GM13977 (cell line): Measurements from ENCODE around the gene METTL22.

Source experiments
- DNase-seq: peaks from one replicate; pipeline ENCODE4 v3.0.0; 2012; ENCODE audit warnings: low spot score
- CTCF ChIP-seq: IDR thresholded peaks from 2 replicates; pipeline ENCODE4 v1.5.1; 2012; ENCODE audit warnings: mild to moderate bottlenecking, control low read depth; ENCODE audit not compliant: insufficient read depth; ENCODE audit errors: extremely low read depth, missing control alignments
- in situ Hi-C: fragments of 300-500 bp; cut with MboI; formaldehyde crosslinking; loops from one replicate; pipeline ENCODE4 v1.12.0; 2022; ENCODE audit warnings: low sequenced_read_pairs, low pct_unique_long_range_greater_than_20kb, mixed read lengths, inconsistent platforms; ENCODE audit not compliant: unreplicated experiment

Gene METTL22

GRCh38 chr16:8694795-8695728 lies 73.6 kb downstream of the METTL22 start:
- in situ Hi-C loops, result no loop called here
- no peak for DNase-seq
- TF ChIP-seq CTCF, result no peak

- in situ Hi-C loops, result no loop called here
- DNase-seq, result no peak
- no peak for TF ChIP-seq CTCF
These were observed 75.4 kb downstream of the METTL22 start for GRCh38 chr16:8696880-8697279.

GRCh38 chr16:8697965-8698364 lies 76.5 kb downstream of the METTL22 start:
- in situ Hi-C loops, result no loop called here
- no peak for TF ChIP-seq CTCF
- no peak for DNase-seq
